Measurements from ENCODE around the gene HDAC11. TPM values are rescaled to one million over a fixed set of nuclear protein-coding genes. Genes with fewer than 3 reads are reported as not detected.

HDAC11 gene
- total and polyA plus RNA-seq, 4 donors: 12.3 to 17.3 (median 15.0) TPM

- WGBS, 2 donors: 73 to 88% methylated on average over 12 of the region's 12 CpGs
- H3K4me1 ChIP-seq (ENCODE audit: control insufficient read depth in 5 of 5, insufficient read depth in 5 of 5, low read length in 5 of 5): peaks cover 0 to 32% (median 0%) of the 10 kb centered on the region in 5 donors
- no peak overlapping the region for H3K27ac ChIP-seq (ENCODE audit: low read depth in 1 of 2, low read length in 1 of 2)
- ATAC-seq (ENCODE audit: insufficient read depth, low FRiP score) (no peak), DNase-seq (peak in 2 of 3 donors; percentile 26 to 53)
- H3K4me3 ChIP-seq: no peak overlapping the region
- peaks cover 0 to 4% (median 0%) of the 10 kb centered on the region in 3 donors for H3K27me3 ChIP-seq (ENCODE audit: control insufficient read depth in 3 of 3, insufficient read depth in 3 of 3, low read length in 2 of 3)
- no peak overlapping the region for H3K9ac ChIP-seq (ENCODE audit: insufficient read depth in 1 of 2, low read length in 2 of 2)
- H3K9me3 ChIP-seq (ENCODE audit: control insufficient read depth in 4 of 4, insufficient read depth in 3 of 4, low read length in 3 of 4): no peaks in the 10 kb centered on the region
- no peak for TF ChIP-seq CTCF (IDR thresholded peaks at IDR 0.05; ENCODE audit: control extremely low read depth, extremely low read depth)
- H3K36me3 ChIP-seq (ENCODE audit: control insufficient read depth in 4 of 4, insufficient read depth in 4 of 4, low read length in 4 of 4): no peaks in the 10 kb centered on the region
Measured at GRCh38 chr3:13530241-13531009, 50.3 kb downstream of the HDAC11 start.

GRCh38 chr3:13532085-13532484 is 52.0 kb downstream of the HDAC11 start:
- peak; percentile 19 for ATAC-seq (ENCODE audit: insufficient read depth, low FRiP score)
- WGBS, 2 donors: 77 to 79% methylated on average over 9 of the region's 9 CpGs
- no peak overlapping the region for H3K4me3 ChIP-seq
- H3K4me1 ChIP-seq (ENCODE audit: control insufficient read depth in 5 of 5, insufficient read depth in 5 of 5, low read length in 5 of 5): peaks cover 0 to 33% (median 4%) of the 10 kb centered on the region in 5 donors
- H3K27ac ChIP-seq (ENCODE audit: low read depth in 1 of 2, low read length in 1 of 2): peak overlapping the region in 1 of 2 donors; percentile 8
- H3K9me3 ChIP-seq (ENCODE audit: control insufficient read depth in 4 of 4, insufficient read depth in 3 of 4, low read length in 3 of 4): no peaks in the 10 kb centered on the region
- no peak overlapping the region for H3K9ac ChIP-seq (ENCODE audit: insufficient read depth in 1 of 2, low read length in 2 of 2)
- no peak for TF ChIP-seq CTCF (IDR thresholded peaks at IDR 0.05; ENCODE audit: control extremely low read depth, extremely low read depth)
- H3K27me3 ChIP-seq (ENCODE audit: control insufficient read depth in 3 of 3, insufficient read depth in 3 of 3, low read length in 2 of 3): peaks cover 0 to 4% (median 0%) of the 10 kb centered on the region in 3 donors
- H3K36me3 ChIP-seq (ENCODE audit: control insufficient read depth in 4 of 4, insufficient read depth in 4 of 4, low read length in 4 of 4): no peaks in the 10 kb centered on the region
- peak in 2 of 3 donors; percentile 25 to 58 for DNase-seq

GRCh38 chr3:13532631-13533030 is 52.5 kb downstream of the HDAC11 start:
- peak in 2 of 3 donors; percentile 45 to 75 for DNase-seq
- H3K4me3 ChIP-seq: no peak overlapping the region
- WGBS, 2 donors: 77 to 93% methylated on average over 5 of the region's 5 CpGs
- H3K4me1 ChIP-seq (ENCODE audit: control insufficient read depth in 5 of 5, insufficient read depth in 5 of 5, low read length in 5 of 5): peaks cover 0 to 35% (median 6%) of the 10 kb centered on the region in 5 donors
- no peaks in the 10 kb centered on the region for H3K9me3 ChIP-seq (ENCODE audit: control insufficient read depth in 4 of 4, insufficient read depth in 3 of 4, low read length in 3 of 4)
- TF ChIP-seq CTCF (IDR thresholded peaks at IDR 0.05; ENCODE audit: control extremely low read depth, extremely low read depth): no peak
- H3K9ac ChIP-seq (ENCODE audit: insufficient read depth in 1 of 2, low read length in 2 of 2): no peak overlapping the region
- ATAC-seq (ENCODE audit: insufficient read depth, low FRiP score): no peak
- no peaks in the 10 kb centered on the region for H3K36me3 ChIP-seq (ENCODE audit: control insufficient read depth in 4 of 4, insufficient read depth in 4 of 4, low read length in 4 of 4)
- peak overlapping the region in 1 of 2 donors; percentile 8 for H3K27ac ChIP-seq (ENCODE audit: low read depth in 1 of 2, low read length in 1 of 2)
- peaks cover 0 to 4% (median 0%) of the 10 kb centered on the region in 3 donors for H3K27me3 ChIP-seq (ENCODE audit: control insufficient read depth in 3 of 3, insufficient read depth in 3 of 3, low read length in 2 of 3)

All from lung (tissue), 12 donors.